Skeletal muscle satellite cell (primary cell): ENCODE data around the gene ODAD4.

ENCODE experiments used
- H3K27me3 ChIP-seq: 2 replicates; pipeline ENCODE4 v1.7.0; 2013; ENCODE audit warnings: low read length; ENCODE audit not compliant: control insufficient read depth, insufficient read depth
- H3K36me3 ChIP-seq: 2 replicates; pipeline ENCODE4 v1.7.0; 2013; ENCODE audit warnings: mild to moderate bottlenecking, control low read depth, low read length; ENCODE audit not compliant: insufficient read depth
- H3K4me1 ChIP-seq: 2 replicates; pipeline ENCODE4 v1.7.0; 2013; ENCODE audit warnings: low read length; ENCODE audit not compliant: control insufficient read depth, insufficient read depth
- H3K4me2 ChIP-seq: 2 replicates; pipeline ENCODE4 v1.7.0; 2013; ENCODE audit warnings: mild to moderate bottlenecking, low read length
- H3K4me3 ChIP-seq: 2 replicates; pipeline ENCODE4 v1.7.0; 2013; ENCODE audit warnings: low read length
- H3K9ac ChIP-seq: 2 replicates; pipeline ENCODE4 v1.7.0; 2013; ENCODE audit warnings: mild to moderate bottlenecking, low read depth, low read length, moderate library complexity
- H3K9me3 ChIP-seq: replicated peaks from 2 replicates; pipeline ENCODE4 v1.7.0; 2013; ENCODE audit warnings: mild to moderate bottlenecking, control low read depth, low read length

The ODAD4 gene

DNA sequence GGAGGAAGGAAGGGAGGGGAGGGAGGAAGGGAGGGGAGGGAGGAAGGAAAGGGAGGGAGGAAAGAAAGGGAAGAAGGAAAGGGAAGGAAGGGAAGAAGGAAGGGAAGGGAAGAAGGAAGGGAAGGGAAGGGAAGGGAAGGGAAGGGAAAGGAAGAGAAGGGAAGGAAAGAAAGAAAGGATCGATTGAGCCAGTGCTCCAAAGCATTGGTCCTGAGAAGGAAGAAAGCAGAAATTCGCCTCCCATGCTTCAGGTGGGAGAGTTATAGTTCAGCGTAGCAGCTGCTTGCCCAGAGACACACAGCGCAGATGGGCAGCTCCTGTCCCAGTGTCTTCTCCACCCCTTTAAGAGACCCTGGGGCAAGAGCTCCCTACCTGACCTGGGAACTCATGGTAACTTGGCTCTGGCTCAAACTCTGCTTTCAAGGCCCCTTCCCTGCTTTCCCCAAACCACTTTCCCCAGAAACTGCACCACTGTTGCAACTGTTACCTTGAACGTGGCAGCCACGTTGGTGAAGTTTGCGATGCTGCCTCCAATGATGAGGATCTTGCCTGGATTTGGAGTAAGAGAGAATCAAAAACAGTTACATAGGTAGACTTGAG lies 26.1 kb upstream of the ODAD4 start:
- no peak overlapping the region for H3K9ac ChIP-seq
- peaks cover 22% of the 10 kb centered on the region for H3K4me1 ChIP-seq
- no peaks in the 10 kb centered on the region for H3K9me3 ChIP-seq
- H3K4me2 ChIP-seq, result no peak overlapping the region
- H3K4me3 ChIP-seq, result no peak overlapping the region
- no peaks in the 10 kb centered on the region for H3K27me3 ChIP-seq
- peaks cover 83% of the 10 kb centered on the region for H3K36me3 ChIP-seq

DNA sequence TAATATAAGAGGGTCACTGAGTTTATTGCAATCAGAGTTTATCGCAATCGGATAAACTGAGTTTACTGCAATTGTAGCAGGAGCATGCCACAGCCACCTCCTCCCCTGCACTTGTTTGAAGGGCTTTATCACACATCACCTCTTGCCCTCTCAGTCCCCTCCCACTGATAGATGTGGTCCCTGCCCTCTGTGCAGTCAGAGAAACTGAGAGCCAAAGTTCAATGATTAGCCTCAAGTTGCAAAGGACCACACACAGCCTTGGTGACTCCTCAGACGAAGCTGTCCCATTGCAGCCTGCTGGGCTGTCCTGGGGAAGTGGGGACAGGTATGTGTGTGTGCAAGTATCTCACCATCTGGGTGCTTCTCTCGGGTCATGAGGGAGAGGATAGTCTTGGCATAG lies 25.2 kb upstream of the ODAD4 start:
- Histone ChIP-seq H3K9ac (no peak overlapping the region), H3K36me3 (peaks cover 88% of the 10 kb centered on the region), H3K9me3 (no peaks in the 10 kb centered on the region), H3K27me3 (no peaks in the 10 kb centered on the region), H3K4me2 (no peak overlapping the region), H3K4me3 (no peak overlapping the region), H3K4me1 (peaks cover 27% of the 10 kb centered on the region)

DNA sequence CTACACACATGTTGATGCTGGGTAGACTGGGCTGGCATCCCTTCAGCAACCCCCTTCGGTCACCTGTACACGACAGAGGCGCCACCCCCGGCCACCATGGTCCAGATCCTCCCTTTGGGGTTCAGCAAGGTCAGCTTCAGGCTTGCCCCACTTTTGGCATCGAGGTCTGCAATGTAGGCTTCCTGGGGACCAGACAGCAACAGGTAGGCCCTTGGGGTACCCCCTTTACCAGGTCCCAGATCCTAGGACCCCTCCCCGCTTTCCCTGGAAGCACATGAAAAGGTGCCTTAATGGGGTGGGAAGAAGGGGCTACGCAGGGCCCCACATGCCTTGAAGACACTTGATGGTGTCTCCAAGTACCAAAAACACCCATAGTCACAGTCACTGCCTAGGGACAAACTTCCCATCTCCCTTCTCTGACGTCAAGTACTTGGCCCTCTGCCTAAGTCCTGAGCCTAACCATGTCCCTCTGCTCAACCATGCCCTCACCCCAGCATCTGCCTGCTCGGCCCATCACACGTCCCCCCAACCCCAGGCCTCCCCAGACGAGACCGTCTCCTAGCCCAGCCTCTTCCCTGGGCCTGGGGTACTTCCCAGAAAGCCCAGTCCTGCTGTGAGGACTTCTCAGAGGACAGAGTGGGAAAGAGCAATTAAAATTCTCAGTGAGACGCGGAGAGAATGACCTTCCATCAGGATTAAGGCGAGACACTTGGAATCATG lies 23.8 kb upstream of the ODAD4 start:
- no peak overlapping the region for H3K4me3 ChIP-seq
- H3K9me3 ChIP-seq, result no peaks in the 10 kb centered on the region
- peak overlapping the region; percentile 24 for H3K9ac ChIP-seq
- H3K36me3 ChIP-seq, result peaks cover 88% of the 10 kb centered on the region
- H3K27me3 ChIP-seq, result no peaks in the 10 kb centered on the region
- H3K4me1 ChIP-seq, result peaks cover 40% of the 10 kb centered on the region
- peak overlapping the region; percentile 36 for H3K4me2 ChIP-seq

DNA sequence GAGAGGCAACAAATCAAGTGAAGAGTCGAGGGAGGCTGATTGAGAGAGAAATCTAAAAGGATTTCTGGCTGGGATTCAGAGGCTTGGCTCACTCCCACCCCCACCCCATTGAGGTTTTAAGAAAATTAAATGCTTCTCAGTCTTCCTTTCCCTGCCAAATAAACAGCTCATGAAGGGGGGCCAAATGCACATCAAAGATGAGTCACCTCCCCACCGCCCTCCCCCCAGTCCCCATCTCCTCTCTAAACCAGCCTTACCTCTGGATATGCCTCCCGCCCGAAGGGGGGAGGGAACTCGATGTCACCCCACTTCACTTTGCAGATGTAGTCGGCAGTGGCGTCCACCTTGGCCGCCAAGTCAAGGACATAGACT lies 23.2 kb upstream of the ODAD4 start:
- Histone ChIP-seq H3K9ac (peak overlapping the region; percentile 24), H3K4me3 (no peak overlapping the region), H3K4me1 (peaks cover 40% of the 10 kb centered on the region), H3K9me3 (no peaks in the 10 kb centered on the region), H3K4me2 (peak overlapping the region; percentile 36), H3K27me3 (no peaks in the 10 kb centered on the region), H3K36me3 (peaks cover 88% of the 10 kb centered on the region)

DNA sequence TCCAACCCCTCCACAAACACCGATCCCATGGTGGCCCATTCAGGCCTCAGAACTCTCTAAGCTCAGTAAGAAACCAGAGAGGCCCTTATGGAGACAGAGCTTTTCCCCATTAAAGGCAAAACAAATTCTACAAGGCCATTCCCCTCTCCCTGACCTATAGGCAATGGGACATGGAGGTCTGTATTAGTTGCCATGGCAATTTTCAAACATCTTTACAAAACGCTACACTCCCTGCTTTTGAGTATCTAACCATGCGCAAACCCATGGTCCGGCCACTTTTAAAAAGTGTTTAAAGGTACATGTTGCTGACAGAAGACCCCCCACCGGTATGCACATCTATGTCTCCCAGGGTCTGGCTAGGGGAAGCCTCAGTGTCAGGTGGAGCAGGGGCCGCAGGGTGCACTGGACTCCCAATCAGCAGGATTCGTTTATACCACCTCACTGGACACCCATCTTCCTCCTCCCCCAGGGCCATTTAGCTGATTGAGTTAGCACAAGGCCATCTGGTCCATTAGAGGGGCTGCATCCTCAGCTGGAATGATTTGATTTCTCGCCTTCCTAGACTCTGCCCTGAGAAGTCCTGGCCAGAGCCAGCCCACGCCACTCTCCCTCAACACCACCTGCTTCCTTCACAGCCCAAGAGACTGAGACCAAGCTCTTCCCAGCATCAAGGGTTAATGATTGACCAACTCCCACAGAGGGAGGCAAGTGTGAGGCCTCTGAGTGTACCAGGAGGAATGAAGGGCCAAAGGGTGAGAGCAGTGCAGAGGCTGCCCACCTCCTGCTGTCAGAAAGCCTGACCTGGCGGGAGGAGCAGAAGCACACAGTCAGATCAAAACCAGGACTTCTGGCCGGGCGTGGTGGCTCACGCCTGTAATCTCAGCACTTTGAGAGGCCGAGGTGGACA lies 22.5 kb upstream of the ODAD4 start:
- no peak overlapping the region for H3K4me3 ChIP-seq

DNA sequence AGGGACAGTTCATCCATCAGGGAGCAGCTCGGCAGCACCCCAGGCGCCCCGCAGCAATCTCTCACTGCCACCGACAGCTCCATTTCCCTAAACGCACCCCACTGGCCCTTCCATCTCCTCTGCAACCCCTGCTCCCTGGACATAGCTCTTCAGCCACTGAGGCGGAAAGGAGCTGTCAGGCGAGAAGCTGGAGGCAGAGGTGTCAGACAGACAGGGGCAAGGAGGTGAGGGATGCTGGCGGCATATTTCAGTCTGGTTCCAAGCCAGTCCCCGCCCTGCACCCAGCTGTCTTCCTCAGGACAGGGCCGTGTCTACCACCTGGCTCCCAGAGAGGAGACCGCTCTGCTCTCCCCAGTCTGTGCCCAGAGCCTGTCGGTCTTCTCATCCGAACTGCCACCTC lies 21.3 kb upstream of the ODAD4 start:
- H3K36me3 ChIP-seq, result peaks cover 94% of the 10 kb centered on the region
- H3K9ac ChIP-seq, result no peak overlapping the region
- no peaks in the 10 kb centered on the region for H3K9me3 ChIP-seq
- H3K4me3 ChIP-seq, result no peak overlapping the region
- H3K27me3 ChIP-seq, result no peaks in the 10 kb centered on the region
- H3K4me2 ChIP-seq, result no peak overlapping the region
- peaks cover 54% of the 10 kb centered on the region for H3K4me1 ChIP-seq

More for the DNA sequence above, 22.5 kb upstream of the ODAD4 start:
- Histone ChIP-seq H3K36me3 (peaks cover 88% of the 10 kb centered on the region), H3K9me3 (no peaks in the 10 kb centered on the region), H3K4me2 (peak overlapping the region; percentile 36), H3K4me1 (peaks cover 42% of the 10 kb centered on the region), H3K9ac (no peak overlapping the region), H3K27me3 (no peaks in the 10 kb centered on the region)

DNA sequence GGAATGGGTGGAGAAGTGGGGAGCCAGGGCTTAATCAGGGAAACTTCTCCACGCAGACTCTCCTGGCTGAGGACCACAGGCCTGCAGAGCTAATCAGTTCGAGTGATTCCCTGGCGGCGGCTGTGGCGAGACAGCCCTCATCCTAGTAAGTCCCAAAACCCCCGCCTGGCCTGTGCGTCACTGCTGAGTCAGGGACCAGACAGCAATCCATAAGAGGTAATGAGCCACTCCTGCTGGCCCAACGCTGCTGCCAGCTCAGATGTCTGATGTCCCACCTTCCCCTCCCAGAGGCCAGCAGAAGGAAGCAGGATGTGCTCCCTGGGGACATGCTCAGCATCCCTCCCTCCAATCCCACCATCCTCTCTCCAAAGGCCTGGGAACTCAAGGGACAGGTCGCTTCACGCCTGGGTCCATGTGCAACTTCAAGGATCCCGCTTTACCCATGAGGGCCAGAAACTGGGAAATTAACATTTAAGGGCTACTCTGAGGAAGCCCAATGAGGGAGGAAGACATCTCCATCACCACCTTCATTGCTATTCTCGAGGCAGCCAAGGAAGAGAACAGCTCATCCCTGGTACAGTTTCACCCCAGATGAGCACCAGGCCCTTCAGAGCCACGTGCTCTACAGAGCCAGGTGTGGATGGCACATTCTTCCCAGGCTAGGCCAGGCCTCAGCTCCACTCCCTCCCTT lies 19.6 kb upstream of the ODAD4 start:
- H3K4me3 ChIP-seq, result no peak overlapping the region
- no peaks in the 10 kb centered on the region for H3K9me3 ChIP-seq
- H3K36me3 ChIP-seq, result peaks cover 77% of the 10 kb centered on the region
- peak overlapping the region; percentile 68 for H3K4me2 ChIP-seq
- peaks cover 72% of the 10 kb centered on the region for H3K4me1 ChIP-seq
- no peaks in the 10 kb centered on the region for H3K27me3 ChIP-seq
- peak overlapping the region; percentile 25 for H3K9ac ChIP-seq

DNA sequence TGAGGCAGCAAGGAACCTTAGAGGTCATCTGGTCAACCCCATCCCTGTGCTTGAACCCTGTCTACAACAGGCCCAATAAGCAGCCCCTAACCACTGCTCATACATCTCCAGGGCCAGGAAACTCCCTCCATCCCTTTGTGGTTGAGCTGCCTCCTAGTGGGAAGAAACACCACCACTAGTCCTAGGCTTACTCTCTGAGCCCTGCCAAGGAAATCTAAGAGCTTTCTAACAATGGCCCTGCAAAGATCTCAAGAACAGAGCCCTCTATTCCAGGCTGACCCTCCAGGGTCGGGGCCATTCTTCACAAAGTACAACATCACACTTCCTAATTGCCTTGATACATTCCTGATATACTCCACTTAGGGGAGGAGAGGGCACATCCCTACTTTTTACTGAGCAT lies 17.5 kb upstream of the ODAD4 start:
- no peak overlapping the region for H3K4me3 ChIP-seq
- no peak overlapping the region for H3K4me2 ChIP-seq
- peaks cover 58% of the 10 kb centered on the region for H3K36me3 ChIP-seq
- H3K9me3 ChIP-seq, result no peaks in the 10 kb centered on the region
- H3K4me1 ChIP-seq, result peaks cover 70% of the 10 kb centered on the region
- no peaks in the 10 kb centered on the region for H3K27me3 ChIP-seq
- no peak overlapping the region for H3K9ac ChIP-seq

DNA sequence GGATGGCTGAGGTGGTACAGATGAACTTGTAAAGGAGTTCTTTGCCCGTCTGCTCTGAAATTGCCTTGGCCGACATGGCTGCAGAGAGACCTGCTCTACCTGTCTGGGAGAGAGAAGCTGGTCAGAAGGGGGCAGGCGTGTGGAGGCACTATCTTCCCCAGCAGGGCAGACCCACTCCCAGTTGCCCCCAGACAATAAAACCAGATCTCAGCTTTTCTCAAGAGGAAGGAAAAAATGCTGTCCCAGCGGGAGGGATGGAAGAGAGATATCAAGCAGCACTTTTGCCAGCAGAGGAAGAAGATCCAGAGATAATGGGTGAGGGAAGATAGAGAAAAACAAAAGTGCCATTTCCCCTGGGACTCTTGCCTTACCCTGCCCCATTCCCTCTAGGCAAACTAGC lies 16.6 kb upstream of the ODAD4 start:
- H3K9me3 ChIP-seq, result no peaks in the 10 kb centered on the region
- peaks cover 49% of the 10 kb centered on the region for H3K36me3 ChIP-seq
- H3K9ac ChIP-seq, result no peak overlapping the region
- H3K4me1 ChIP-seq, result peaks cover 64% of the 10 kb centered on the region
- H3K27me3 ChIP-seq, result no peaks in the 10 kb centered on the region
- H3K4me2 ChIP-seq, result peak overlapping the region; percentile 6
- H3K4me3 ChIP-seq, result no peak overlapping the region

DNA sequence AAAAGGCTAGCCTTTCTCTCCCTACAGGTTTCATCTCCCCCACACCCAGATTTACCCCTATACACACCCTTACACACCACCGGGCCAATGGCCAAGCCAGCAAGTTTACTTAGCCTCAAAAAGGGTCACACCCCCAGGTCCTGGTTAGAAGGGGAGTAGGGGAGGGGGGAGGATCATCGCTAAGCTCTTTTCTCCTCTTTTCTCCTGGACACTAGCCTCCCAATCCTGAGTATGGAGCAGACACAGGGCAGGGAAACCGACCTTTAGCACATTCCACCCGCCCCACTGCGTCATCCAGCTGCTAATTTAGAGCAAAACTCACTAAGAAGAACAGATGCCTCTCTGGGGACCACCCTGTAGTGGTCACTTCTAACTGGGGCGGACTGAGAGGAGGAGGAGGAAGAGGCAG lies 16.1 kb upstream of the ODAD4 start:
- Histone ChIP-seq H3K27me3 (no peaks in the 10 kb centered on the region), H3K4me1 (peaks cover 67% of the 10 kb centered on the region), H3K4me2 (peak overlapping the region; percentile 35), H3K9me3 (no peaks in the 10 kb centered on the region), H3K4me3 (no peak overlapping the region), H3K36me3 (peaks cover 44% of the 10 kb centered on the region), H3K9ac (no peak overlapping the region)

DNA sequence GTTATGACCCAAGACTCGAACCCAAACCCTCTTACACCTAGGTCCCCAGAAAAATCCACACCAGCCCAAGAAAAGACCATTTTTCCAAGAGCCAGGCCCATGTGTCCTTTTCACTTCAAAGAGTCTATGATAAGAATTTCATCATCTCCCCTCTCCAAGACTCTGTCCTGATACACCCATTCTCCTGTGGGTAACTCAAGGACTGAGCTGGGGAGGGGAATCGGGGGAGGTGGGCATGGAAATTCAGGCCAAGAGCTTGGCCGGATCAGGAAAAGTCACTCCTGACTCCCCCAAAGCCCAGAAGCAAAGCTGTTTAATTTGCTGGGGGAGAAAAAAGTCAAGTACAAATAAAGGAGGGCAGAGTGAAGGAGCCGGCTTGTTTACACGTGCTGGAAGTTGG lies 15.4 kb upstream of the ODAD4 start:
- peaks cover 37% of the 10 kb centered on the region for H3K36me3 ChIP-seq
- no peak overlapping the region for H3K4me3 ChIP-seq
- peaks cover 70% of the 10 kb centered on the region for H3K4me1 ChIP-seq

More for the DNA sequence above, 15.4 kb upstream of the ODAD4 start:
- Histone ChIP-seq H3K9me3 (no peaks in the 10 kb centered on the region), H3K27me3 (no peaks in the 10 kb centered on the region), H3K4me2 (peak overlapping the region; percentile 15), H3K9ac (no peak overlapping the region)
